ENCODE measurements around the gene SLC16A9. TPM values are rescaled to one million over a fixed set of nuclear protein-coding genes. Genes with fewer than 3 reads are reported as not detected.

Gene SLC16A9
- polyA plus RNA-seq, 1 of the 3 experiments (the other 2 are of a cell fraction) = 4.7 TPM

- TF ChIP-seq MEF2A (IDR thresholded peaks at IDR 0.05; ENCODE audit: borderline replicate concordance, low read depth) = no peak
- no peak for TF ChIP-seq SMC3 (IDR thresholded peaks at IDR 0.05; ENCODE audit: low read depth, low read length)
- no peak for TF ChIP-seq FOXM1 (IDR thresholded peaks at IDR 0.05; ENCODE audit: low read depth)
- no peak for TF ChIP-seq GATA2 (CRISPR knock-in tag; IDR thresholded peaks at IDR 0.05)
- no peak for TF ChIP-seq NRF1 (IDR thresholded peaks at IDR 0.05; ENCODE audit: low read depth, low read length)
- TF ChIP-seq ELF1 (IDR thresholded peaks at IDR 0.05) = no peak
- no peak for TF ChIP-seq SIN3A (IDR thresholded peaks at IDR 0.05; ENCODE audit: borderline replicate concordance, low read depth, low read length)
- TF ChIP-seq NFIC (IDR thresholded peaks at IDR 0.05; ENCODE audit: borderline replicate concordance) = no peak
- TF ChIP-seq FOSL2 (IDR thresholded peaks at IDR 0.05; ENCODE audit: borderline replicate concordance, low read depth) = no peak
- TF ChIP-seq REST (IDR thresholded peaks at IDR 0.05; ENCODE audit: low read depth, low read length) = no peak
- no peak for TF ChIP-seq TEAD4 (IDR thresholded peaks at IDR 0.05; ENCODE audit: borderline replicate concordance, insufficient read depth)
- TF ChIP-seq RCOR1 (IDR thresholded peaks at IDR 0.05; ENCODE audit: low read length) = no peak
- TF ChIP-seq EZH2phosphoT487 (IDR thresholded peaks at IDR 0.05; ENCODE audit: borderline replicate concordance, low read depth) = no peak
- Histone ChIP-seq H3K79me2 (ENCODE audit: insufficient read depth) (no peaks in the 10 kb centered on the region), H3K4me1 (ENCODE audit: control insufficient read depth in 1 of 2, insufficient read depth in 2 of 2, low read depth in 1 of 2, low read length in 1 of 2) (peaks cover 0 to under 1% of the 10 kb centered on the region in 2 experiments; a peak in 1 of 4 replicates), H3K27me3 (ENCODE audit: insufficient read depth) (no peaks in the 10 kb centered on the region), H3K9me3 (no peaks in the 10 kb centered on the region), H3K9me2 (no peaks in the 10 kb centered on the region), H3K36me3 (replicated peaks in 1 of 2; ENCODE audit: control insufficient read depth in 1 of 2, insufficient read depth in 2 of 2, low read length in 1 of 2) (no peaks in the 10 kb centered on the region), H3K9ac (no peak overlapping the region), H3K4me3 (ENCODE audit: low read depth in 2 of 2, low read length in 1 of 2) (no peak overlapping the region), H4K20me1 (ENCODE audit: insufficient read depth) (no peaks in the 10 kb centered on the region), H3K27ac (ENCODE audit: low read depth in 2 of 2, low read length in 1 of 2) (no peak overlapping the region), H2AFZ (ENCODE audit: low read depth) (no peak overlapping the region), H3F3A (replicated peaks; ENCODE audit: insufficient read depth) (no peaks in the 10 kb centered on the region), H3K4me2 (no peak overlapping the region)
- no peak for DNase-seq
- POLR2A ChIA-PET = no interaction called here
- CTCF ChIA-PET = interaction anchor here (0.7 to 1.4 kb wide), 3 partner anchors 141 to 275 kb away, joined by 3 to 4 read pairs (median 3); partner anchors contain the start of gene CCDC6
Measured at GRCh38 chr10:59631237-59631636, 78.4 kb downstream of the SLC16A9 start.

- CTCF ChIA-PET = interaction anchor here (1.1 to 8.2 kb wide), 5 partner anchors 72 to 676 kb away, joined by 3 to 85 read pairs (median 4); no protein-coding TSS in a partner anchor
Measured at GRCh38 chr10:59628965-59629364, 80.7 kb downstream of the SLC16A9 start.

More at GRCh38 chr10:59628965-59629364, 80.7 kb downstream of the SLC16A9 start:
- Histone ChIP-seq H3K9me3 (no peaks in the 10 kb centered on the region), H4K20me1 (ENCODE audit: insufficient read depth) (no peaks in the 10 kb centered on the region), H2AFZ (ENCODE audit: low read depth) (no peak overlapping the region), H3K79me2 (ENCODE audit: insufficient read depth) (no peaks in the 10 kb centered on the region), H3K27ac (ENCODE audit: low read depth in 2 of 2, low read length in 1 of 2) (no peak overlapping the region), H3K9ac (no peak overlapping the region), H3K4me2 (no peak overlapping the region), H3K4me1 (ENCODE audit: control insufficient read depth in 1 of 2, insufficient read depth in 2 of 2, low read depth in 1 of 2, low read length in 1 of 2) (peaks cover 0 to 2% of the 10 kb centered on the region in 2 experiments; a peak in 1 of 4 replicates), H3K9me2 (no peaks in the 10 kb centered on the region), H3K36me3 (replicated peaks in 1 of 2; ENCODE audit: control insufficient read depth in 1 of 2, insufficient read depth in 2 of 2, low read length in 1 of 2) (no peaks in the 10 kb centered on the region), H3F3A (replicated peaks; ENCODE audit: insufficient read depth) (no peaks in the 10 kb centered on the region), H3K4me3 (ENCODE audit: low read depth in 2 of 2, low read length in 1 of 2) (no peak overlapping the region), H3K27me3 (ENCODE audit: insufficient read depth) (no peaks in the 10 kb centered on the region)
- POLR2A ChIA-PET = no interaction called here
- no peak for DNase-seq
- no peak for TF ChIP-seq POLR2AphosphoS5 (IDR thresholded peaks at IDR 0.05; ENCODE audit: low read depth, low read length)
- TF ChIP-seq MAX (IDR thresholded peaks at IDR 0.05; ENCODE audit: low read depth) = no peak
- no peak for TF ChIP-seq NFIC (IDR thresholded peaks at IDR 0.05; ENCODE audit: borderline replicate concordance)
- no peak for TF ChIP-seq SMC3 (IDR thresholded peaks at IDR 0.05; ENCODE audit: low read depth, low read length)
- no peak for TF ChIP-seq MEF2A (IDR thresholded peaks at IDR 0.05; ENCODE audit: borderline replicate concordance, low read depth)
- TF ChIP-seq, protein P1, sequence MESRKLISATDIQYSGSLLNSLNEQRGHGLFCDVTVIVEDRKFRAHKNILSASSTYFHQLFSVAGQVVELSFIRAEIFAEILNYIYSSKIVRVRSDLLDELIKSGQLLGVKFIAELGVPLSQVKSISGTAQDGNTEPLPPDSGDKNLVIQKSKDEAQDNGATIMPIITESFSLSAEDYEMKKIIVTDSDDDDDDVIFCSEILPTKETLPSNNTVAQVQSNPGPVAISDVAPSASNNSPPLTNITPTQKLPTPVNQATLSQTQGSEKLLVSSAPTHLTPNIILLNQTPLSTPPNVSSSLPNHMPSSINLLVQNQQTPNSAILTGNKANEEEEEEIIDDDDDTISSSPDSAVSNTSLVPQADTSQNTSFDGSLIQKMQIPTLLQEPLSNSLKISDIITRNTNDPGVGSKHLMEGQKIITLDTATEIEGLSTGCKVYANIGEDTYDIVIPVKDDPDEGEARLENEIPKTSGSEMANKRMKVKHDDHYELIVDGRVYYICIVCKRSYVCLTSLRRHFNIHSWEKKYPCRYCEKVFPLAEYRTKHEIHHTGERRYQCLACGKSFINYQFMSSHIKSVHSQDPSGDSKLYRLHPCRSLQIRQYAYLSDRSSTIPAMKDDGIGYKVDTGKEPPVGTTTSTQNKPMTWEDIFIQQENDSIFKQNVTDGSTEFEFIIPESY (IDR thresholded peaks at IDR 0.05; ENCODE audit: borderline replicate concordance, low read depth) = no peak
- TF ChIP-seq ELF1 (IDR thresholded peaks at IDR 0.05) = no peak
- TF ChIP-seq GABPA (IDR thresholded peaks at IDR 0.05; ENCODE audit: low read depth) = no peak
- TF ChIP-seq RCOR1 (IDR thresholded peaks at IDR 0.05; ENCODE audit: low read length) = no peak
- TF ChIP-seq TAF1 (IDR thresholded peaks at IDR 0.05; ENCODE audit: borderline replicate concordance, low read depth, low read length) = no peak
- no peak for TF ChIP-seq CTCF (IDR thresholded peaks at IDR 0.05)
- no peak for TF ChIP-seq JUND (IDR thresholded peaks at IDR 0.05)
- TF ChIP-seq CHD2 (IDR thresholded peaks at IDR 0.05; ENCODE audit: low read length, partially characterized antibody) = no peak
- WGBS (ENCODE audit: low lambda C conversion rate) = 84% methylated on average over 4 of the region's 4 CpGs
